GM19372 (cell line): ENCODE results near the gene GPC3.

Experiments
- ATAC-seq: cut with Tn5 transposase; IDR thresholded peaks from one replicate; pipeline ENCODE4 v1.9.1; 2021; ENCODE audit warnings: mild to moderate bottlenecking, low read depth, moderate library complexity; ENCODE audit not compliant: unreplicated experiment

Gene GPC3

GRCh38 chrX:133935076-133935475, 50.3 kb downstream of the GPC3 start:
- no peak for ATAC-seq

- ATAC-seq, result no peak
Observed at GRCh38 chrX:133933316-133933715, 52.1 kb downstream of the GPC3 start.

- no peak for ATAC-seq
Observed at GRCh38 chrX:133929836-133930464, 55.4 kb downstream of the GPC3 start.

DNA sequence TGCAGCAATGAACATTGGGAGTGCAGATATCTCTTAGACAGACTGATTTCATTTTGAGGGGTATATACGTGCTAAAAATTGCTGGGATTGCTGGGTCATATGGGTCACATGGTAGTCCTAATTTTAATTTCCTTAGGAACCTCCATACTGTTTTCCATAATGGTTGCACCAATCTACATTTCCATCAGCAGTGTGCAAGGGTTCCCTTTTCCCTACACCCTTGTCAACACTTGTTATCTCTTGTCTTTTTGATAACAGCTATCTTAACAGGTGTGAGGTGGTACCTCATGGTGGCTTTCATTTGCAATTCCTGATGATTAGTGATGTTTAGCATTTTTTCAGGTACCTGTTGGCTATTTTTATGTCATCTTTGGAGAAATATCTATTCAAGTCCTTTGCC, 57.0 kb downstream of the GPC3 start:
- no peak for ATAC-seq

DNA sequence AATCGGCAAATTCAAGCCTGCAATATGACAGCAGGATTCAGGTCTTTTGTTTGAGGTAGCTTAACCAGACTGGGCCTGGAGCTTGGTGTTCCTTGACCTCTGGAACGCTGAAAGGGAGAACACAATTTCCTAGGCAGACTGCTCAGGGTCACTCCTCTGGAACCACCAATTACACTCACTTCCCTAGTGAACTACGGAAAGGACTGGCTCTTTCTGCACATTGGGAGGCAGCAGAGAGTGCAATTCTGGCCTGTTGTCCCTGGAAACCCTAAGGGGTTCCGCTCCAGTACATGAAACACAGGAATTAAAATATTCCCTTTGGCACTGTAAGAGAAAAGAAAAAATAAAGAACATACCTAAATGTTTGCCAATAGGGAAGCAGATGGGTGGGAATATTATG, 58.6 kb downstream of the GPC3 start:
- ATAC-seq, result no peak

DNA sequence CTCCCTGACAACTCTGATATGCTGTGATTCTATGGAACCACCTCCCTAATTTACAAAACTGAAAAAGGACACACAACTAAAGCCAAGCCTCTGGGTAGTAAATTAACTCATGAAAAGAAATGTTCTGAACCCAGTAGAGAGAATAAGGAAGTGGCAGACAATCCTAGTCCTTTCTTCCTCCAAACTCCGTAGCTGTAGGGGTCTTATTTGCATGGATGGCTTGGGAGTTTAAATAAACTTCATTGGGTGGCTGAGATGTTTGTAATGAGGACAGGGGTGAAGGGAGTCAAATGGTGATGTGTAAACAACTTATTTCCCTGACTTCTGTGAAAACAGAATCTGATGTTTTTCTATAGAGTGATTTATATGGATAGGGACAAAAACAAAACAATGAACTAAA, 59.3 kb downstream of the GPC3 start:
- ATAC-seq, result no peak

GRCh38 chrX:133924548-133924947, 60.8 kb downstream of the GPC3 start:
- no peak for ATAC-seq

DNA sequence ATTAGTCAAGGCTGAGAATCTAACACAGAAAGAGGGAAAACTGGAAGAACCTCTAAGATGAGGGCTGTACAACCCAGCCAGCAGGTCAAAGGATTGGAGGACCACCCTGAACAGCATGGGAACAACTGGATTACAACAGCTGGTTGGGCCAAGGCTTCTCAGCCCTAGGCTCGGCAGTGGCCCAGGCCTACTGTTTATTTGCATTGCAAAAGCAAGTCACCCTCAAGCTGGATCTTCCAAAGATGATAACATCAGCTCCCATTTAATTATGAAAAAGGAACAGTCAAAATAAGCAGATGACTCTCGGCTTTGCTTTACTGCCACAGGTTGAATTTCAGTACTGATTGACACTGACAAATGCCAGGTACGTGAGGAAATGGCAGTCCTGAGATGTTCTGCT, 61.8 kb downstream of the GPC3 start:
- no peak for ATAC-seq

DNA sequence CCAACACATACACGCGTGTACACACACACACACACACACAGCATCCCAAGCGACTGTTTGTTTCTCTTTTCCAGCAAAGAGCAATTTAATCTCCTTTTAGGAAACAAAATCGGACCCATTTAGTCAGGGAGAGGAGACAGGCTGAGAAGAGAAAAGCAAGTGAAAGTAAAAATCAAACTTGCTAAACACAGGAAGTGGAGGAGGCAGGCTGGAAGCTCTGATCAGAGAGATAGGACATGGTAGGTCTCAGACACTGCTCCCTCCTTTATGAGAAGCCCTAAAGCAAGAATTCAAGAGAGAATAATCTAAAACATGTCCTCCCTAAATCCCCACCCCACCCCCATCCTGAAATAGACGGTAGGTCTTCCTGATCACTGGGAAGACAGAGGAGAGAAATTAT, 62.3 kb downstream of the GPC3 start:
- peak; percentile 78 for ATAC-seq

GRCh38 chrX:133922390-133922771, 63.0 kb downstream of the GPC3 start:
- ATAC-seq, result no peak

GRCh38 chrX:133921764-133922389, 63.5 kb downstream of the GPC3 start:
- ATAC-seq, result no peak

- no peak for ATAC-seq
Observed at GRCh38 chrX:133921086-133921485, 64.3 kb downstream of the GPC3 start.

DNA sequence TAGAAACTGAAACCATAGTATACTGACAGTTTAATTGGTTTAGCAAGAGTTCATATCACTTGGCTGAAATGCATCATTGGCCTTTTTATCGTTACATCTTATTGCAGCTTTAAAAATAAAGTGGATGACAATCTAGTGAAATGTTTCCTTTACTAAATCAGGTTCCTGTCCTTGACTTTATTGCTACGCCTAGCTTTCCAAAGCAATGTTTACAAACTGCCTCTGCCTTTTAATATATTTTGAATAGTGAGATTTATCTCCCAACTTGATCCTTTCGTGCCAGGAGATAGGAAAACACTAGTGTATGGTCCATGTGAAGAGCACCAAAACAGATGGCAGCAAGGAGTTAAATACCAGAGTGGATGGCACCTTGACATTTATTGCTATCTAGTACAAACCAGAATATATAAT, 67.0 kb downstream of the GPC3 start:
- no peak for ATAC-seq

- ATAC-seq, result no peak
Observed at GRCh38 chrX:133916984-133917722, 68.2 kb downstream of the GPC3 start.

GRCh38 chrX:133913658-133914388, 71.6 kb downstream of the GPC3 start:
- no peak for ATAC-seq

DNA sequence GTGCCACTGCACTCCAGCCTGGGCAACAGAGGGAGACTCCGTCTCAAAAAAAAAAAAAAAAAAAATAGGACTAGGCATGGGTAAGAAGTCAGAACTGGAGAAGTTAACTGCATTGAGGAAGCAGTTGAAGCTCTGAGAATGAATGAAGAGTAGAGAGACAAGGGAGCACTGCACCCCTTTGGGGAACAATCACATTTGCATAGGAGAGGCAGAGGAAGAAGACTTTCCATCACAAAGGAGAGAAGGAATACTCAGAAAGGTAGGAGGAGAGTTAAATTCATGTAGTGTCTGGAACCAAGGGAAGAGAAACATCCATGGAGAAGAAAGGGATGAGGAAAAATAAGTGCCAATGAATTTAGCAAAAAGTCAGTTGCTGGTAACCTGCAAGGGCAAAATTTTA, 72.4 kb downstream of the GPC3 start:
- no peak for ATAC-seq

DNA sequence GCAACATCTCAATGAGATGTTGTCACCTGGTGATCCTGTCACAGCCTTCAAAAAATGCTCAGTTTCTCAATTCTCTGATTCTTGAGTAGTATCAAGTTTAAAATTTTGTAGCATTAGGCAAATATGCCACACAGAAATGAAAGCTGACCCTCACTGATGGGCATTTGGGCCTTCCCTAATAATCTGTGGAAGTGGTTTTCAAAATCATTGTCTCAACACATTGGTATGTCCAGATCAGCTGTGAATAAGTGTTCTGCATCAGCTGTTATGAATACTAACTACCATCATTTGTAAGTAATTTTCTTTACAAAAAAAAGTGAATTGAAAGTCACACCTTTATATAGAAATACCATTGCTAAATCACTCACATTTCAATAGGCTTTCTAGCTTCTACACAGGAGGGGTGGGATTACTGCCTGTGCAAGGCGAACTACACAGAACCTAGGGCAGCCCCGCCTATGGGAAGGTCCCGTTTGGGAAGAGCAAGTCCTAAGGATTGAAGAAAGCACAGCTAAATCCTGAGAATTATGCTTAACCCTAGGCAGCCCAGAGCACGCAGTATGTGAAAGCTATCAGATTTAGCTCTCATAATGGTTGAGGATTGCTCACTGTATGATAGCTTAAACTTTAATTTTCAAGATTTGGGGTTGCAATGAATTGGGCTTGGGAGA, 73.4 kb downstream of the GPC3 start:
- ATAC-seq, result no peak

DNA sequence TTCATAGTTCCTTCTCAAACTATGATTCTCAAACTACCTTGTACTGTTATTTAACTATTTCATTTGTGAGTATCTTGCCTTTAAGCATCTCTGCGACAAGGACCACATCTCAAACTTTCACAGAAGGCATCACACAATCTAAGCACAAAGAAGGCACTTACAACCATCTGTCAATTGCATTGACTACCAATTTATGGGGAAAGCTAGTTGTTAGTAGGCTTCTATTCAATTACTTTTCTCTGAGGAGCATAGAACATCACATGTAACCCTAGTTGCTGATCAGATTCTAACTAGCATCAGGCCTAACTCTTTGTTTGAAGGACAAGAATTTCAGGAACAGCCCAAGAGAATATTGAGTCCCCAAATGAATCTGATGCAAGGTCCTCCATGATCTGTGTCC, 74.9 kb downstream of the GPC3 start:
- no peak for ATAC-seq

GRCh38 chrX:133909888-133910287, 75.5 kb downstream of the GPC3 start:
- ATAC-seq, result no peak

GRCh38 chrX:133908223-133908955, 77.0 kb downstream of the GPC3 start:
- ATAC-seq, result no peak
